AG10803 (cell line): Measurements from ENCODE around the gene ROBO1.

ENCODE experiments used
- DNase-seq: peaks from one replicate; pipeline ENCODE4 v3.0.0; 2010; ENCODE audit warnings: low read depth
- H3K4me3 ChIP-seq: 2 replicates; pipeline ENCODE4 v1.5.1; 2011; ENCODE audit warnings: mild to moderate bottlenecking, low read length, control low read depth
- TF ChIP-seq, protein P1 (sequence below): conservative IDR thresholded peaks from 2 replicates; pipeline ENCODE4 v1.5.1; 2011; ENCODE audit warnings: mild to moderate bottlenecking, low read length, control low read depth, inconsistent platforms

The ROBO1 gene

DNA sequence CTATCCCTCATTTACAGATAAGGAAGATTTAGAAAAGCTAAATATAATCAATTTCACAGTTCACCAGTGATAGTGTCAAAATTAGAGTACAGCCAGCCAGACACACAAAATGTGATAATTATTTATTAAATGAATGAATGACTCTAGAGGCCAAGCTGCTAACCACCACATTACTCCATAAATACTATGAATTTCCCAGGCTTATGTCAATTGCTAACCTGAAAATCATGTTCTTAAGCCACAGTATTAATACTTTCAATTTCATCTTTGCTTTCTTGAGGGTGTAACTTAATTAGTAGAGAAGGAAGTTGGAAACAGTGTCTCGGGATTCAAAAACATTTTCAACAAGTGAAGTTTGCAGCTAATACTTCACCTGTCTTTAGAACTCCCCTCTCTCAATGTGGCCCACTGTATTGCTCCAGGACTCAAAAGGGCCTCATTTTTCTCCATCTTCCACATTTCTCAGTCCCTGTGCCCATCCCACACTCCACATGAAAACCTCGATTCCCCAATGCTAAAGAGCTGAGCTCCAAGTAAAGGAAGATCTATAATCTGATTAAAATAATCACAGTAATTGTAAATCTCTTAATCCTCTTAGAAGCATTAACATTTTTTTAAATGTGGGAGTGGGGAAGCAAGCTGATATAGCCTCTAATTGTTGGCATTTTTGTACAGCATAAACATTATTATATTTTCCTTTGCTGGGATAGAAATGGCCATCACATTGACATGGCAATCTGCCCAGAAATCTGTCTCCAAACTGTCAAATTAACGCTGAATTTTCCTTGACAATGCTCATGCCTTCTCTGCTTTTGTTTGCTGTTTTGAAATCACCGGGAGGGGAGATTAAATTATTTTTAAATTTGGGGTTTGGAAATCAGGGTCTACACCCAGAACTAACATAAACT is 765.1 kb downstream of the ROBO1 start:
- TF ChIP-seq, protein P1, sequence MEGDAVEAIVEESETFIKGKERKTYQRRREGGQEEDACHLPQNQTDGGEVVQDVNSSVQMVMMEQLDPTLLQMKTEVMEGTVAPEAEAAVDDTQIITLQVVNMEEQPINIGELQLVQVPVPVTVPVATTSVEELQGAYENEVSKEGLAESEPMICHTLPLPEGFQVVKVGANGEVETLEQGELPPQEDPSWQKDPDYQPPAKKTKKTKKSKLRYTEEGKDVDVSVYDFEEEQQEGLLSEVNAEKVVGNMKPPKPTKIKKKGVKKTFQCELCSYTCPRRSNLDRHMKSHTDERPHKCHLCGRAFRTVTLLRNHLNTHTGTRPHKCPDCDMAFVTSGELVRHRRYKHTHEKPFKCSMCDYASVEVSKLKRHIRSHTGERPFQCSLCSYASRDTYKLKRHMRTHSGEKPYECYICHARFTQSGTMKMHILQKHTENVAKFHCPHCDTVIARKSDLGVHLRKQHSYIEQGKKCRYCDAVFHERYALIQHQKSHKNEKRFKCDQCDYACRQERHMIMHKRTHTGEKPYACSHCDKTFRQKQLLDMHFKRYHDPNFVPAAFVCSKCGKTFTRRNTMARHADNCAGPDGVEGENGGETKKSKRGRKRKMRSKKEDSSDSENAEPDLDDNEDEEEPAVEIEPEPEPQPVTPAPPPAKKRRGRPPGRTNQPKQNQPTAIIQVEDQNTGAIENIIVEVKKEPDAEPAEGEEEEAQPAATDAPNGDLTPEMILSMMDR, result no peak
- no peak overlapping the region for H3K4me3 ChIP-seq
- DNase-seq, result no peak

DNA sequence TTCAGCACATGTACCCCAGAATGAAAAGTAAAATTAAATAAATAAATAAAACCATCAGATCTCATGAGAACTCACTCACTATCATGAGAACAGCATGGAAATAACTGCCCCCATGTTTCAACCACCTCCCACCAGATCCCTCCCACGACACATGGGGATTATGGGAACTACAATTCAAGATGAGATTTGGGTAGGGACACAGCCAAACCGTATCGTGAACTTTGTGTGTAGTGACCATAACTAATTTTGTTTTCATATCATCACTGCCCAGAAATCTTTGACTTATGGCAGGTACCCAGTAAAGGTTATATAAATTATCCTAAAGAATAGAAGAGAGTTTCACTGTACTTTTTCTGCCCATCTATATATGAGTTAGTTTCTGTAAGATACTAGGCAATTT is 766.5 kb downstream of the ROBO1 start:
- no peak for DNase-seq
- H3K4me3 ChIP-seq, result no peak overlapping the region
- TF ChIP-seq, protein P1, result no peak

DNA sequence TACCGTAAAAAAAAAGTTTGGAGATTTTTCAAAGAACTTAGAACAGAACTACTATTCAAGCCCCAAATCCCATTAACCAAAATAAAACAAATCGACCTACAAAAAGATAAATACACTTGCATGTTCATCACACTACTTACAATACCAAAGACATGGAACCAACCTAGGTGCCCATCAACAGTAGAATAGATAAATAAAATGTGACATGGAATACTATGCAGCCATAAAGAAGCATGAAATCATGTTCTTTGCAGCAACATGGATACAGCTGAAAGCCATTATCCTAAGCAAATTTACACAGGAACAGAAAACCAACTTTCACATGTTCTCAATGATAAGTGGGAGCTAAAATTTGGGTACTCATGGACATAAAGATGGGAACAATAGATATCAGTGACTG is 768.7 kb downstream of the ROBO1 start:
- no peak overlapping the region for H3K4me3 ChIP-seq
- DNase-seq, result no peak
- TF ChIP-seq, protein P1, result no peak

DNA sequence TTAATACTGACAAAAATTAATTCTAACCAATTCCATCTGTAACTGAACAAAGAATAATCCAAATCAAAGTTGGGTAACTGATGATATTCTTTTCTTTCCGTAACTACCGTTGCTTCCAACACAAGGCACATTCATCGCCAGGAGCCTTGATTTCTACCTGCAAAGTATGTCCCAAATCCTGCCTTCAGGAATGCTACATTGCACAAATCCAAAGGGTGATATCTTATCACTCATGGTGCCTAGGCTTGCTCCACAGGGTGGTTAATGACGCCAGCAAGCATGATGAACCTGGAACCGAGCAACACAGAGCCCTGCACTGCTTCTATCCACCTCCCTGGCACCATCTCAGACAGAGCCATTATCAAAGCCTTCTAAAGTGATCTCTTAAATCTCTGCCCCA is 772.7 kb downstream of the ROBO1 start:
- TF ChIP-seq, protein P1, result no peak
- DNase-seq, result no peak
- H3K4me3 ChIP-seq, result no peak overlapping the region

DNA sequence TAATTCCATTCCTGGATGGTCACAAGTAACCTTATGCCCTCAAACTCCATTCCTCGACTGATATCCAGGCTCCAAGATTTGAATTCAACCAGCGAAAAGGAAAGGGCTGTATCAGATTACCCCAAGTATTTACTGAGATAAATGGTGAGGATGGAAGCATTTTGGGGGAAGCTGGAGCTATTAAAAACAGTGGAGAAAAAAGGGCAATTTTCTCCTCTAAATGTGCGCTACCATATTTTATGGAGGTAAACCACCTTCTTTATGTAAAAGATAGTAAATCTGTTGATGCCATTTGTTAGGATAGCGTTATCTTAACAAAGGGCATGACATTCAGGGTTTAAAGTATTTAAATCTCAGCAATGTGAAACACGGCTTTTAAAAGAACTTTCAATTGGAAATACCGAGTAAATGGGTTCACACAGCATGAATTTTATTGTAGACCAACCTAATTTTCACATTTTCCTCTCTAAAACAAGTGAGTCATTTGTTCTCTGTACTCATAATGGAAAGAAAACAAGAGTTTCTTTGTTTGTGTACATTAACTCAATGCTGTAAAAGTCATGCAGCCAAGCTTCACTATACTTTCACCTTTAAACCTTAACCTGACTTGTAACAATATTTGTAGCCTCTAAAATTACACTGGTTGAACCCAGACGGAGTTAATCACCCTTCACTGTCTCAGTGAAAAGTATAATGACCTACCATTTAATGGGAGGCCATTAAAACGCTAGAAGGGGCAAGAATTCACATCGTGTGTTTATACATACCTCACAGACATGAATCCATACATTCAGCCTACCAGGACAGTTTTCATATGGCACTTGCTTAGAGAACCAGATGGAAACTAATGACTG is 773.4 kb downstream of the ROBO1 start:
- TF ChIP-seq, protein P1, result no peak
- no peak for DNase-seq

DNA sequence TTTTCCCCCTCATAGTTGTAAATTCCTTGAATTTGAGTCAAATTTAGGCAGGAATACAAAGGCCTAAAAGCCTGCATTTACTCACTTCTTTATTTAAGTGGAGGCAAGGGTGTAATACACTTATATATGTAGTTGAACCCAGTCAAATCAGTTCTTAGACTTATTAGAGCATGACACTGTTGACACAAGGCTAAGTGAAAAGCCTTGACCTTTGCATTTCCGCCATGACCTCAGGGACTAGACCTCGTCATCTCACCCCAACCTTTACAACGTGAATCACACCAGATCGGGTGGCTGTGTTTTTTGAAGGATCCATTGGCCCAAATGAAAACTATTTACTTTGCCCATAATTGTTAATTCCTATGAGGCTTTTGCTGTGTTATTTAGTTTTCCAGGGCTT is 774.4 kb downstream of the ROBO1 start:
- TF ChIP-seq, protein P1, result no peak
- DNase-seq, result no peak
- H3K4me3 ChIP-seq, result no peak overlapping the region

More for the DNA sequence above, 773.4 kb downstream of the ROBO1 start:
- no peak overlapping the region for H3K4me3 ChIP-seq

DNA sequence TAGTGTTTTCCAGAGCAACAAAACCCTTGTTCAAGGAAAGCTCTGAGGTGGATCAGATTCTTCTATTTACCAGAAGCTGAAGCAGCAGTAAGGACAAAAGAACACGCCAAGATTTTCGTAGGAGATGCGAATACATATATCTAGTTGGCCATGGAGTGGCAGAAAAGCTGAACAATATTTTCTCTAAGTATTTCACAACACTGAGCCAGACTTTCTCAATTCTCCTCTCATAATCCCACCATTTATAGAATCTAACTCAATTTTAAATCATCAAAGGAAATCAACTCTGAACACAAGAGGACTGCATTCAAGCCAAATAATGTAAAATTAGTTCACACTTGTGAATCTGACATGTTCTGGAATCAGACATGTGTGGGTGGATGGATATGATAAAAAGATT is 775.0 kb downstream of the ROBO1 start:
- no peak for DNase-seq
- H3K4me3 ChIP-seq, result no peak overlapping the region
- TF ChIP-seq, protein P1, result no peak
